Endodermal cell (in vitro differentiated cells): ENCODE results near the gene RBM20. TPM values are rescaled to one million over a fixed set of nuclear protein-coding genes. Genes with fewer than 3 reads are reported as not detected.

Experiments used
- DNase-seq: peaks from one replicate; pipeline ENCODE4 v3.0.0-alpha.2; 2017
- H3K27ac ChIP-seq: 2 replicates; pipeline ENCODE4 v1.5.1; 2013; ENCODE audit warnings: mild to moderate bottlenecking, low read depth, low read length, moderate library complexity
- H3K27me3 ChIP-seq: 2 replicates; pipeline ENCODE4 v1.6.1; 2013; ENCODE audit warnings: mild to moderate bottlenecking, low read length, moderate library complexity; ENCODE audit not compliant: insufficient read depth, control insufficient read depth, poor library complexity, severe bottlenecking
- H3K36me3 ChIP-seq: 2 replicates; pipeline ENCODE4 v1.7.0; 2013; ENCODE audit warnings: mild to moderate bottlenecking, low read length, moderate library complexity; ENCODE audit not compliant: control insufficient read depth, insufficient read depth
- H3K4me1 ChIP-seq: one replicate; pipeline ENCODE4 v1.7.0; 2013; ENCODE audit warnings: low read length; ENCODE audit not compliant: control insufficient read depth, insufficient read depth
- H3K4me3 ChIP-seq: 2 replicates; pipeline ENCODE4 v1.5.1; 2013; ENCODE audit warnings: mild to moderate bottlenecking, low read length, moderate library complexity
- H3K9ac ChIP-seq: 2 replicates; pipeline ENCODE4 v1.6.1; 2013; ENCODE audit warnings: mild to moderate bottlenecking, low read length, moderate library complexity; ENCODE audit not compliant: poor library complexity, severe bottlenecking; ENCODE audit errors: extremely low read depth
- H3K9me3 ChIP-seq: 2 replicates; pipeline ENCODE4 v1.6.1; 2013; ENCODE audit warnings: mild to moderate bottlenecking, low read length, moderate library complexity; ENCODE audit not compliant: control insufficient read depth
- H3K27ac Mint-ChIP-seq: 2 replicates; pipeline ENCODE4 v1.8.0; 2020; ENCODE audit warnings: mixed read lengths
- H3K27me3 Mint-ChIP-seq: 2 replicates; pipeline ENCODE4 v1.8.0; 2021; ENCODE audit warnings: mild to moderate bottlenecking, mixed read lengths; ENCODE audit not compliant: insufficient read depth
- H3K36me3 Mint-ChIP-seq: 2 replicates; pipeline ENCODE4 v1.8.0; 2020; ENCODE audit warnings: low read depth, mixed read lengths
- H3K4me1 Mint-ChIP-seq: 2 replicates; pipeline ENCODE4 v1.8.0; 2020; ENCODE audit warnings: mixed read lengths
- H3K4me3 Mint-ChIP-seq: 2 replicates; pipeline ENCODE4 v1.8.0; 2020; ENCODE audit warnings: mild to moderate bottlenecking, moderate library complexity, mixed read lengths
- H3K9me3 Mint-ChIP-seq: 2 replicates; pipeline ENCODE4 v1.8.0; 2020; ENCODE audit warnings: mild to moderate bottlenecking, mixed read lengths
- CTCF ChIP-seq: fragments of 200-600 bp; sonication (generic); conservative IDR thresholded peaks from 2 replicates; pipeline ENCODE4 v1.5.0; 2021; ENCODE audit warnings: antibody characterized with exemption, mild to moderate bottlenecking
- WGBS, 2 experiments: methylation state at CpG; one replicate each; pipeline versions ENCODE4 v1.1.5 to v1.1.7; 2013; ENCODE audit warnings: missing lambda C conversion rate in 2 of 2, mixed read lengths in 1 of 2; ENCODE audit not compliant: insufficient coverage in 1 of 2, insufficient read length in 1 of 2; 5-methylcytosine and 5-hydroxymethylcytosine counted together
- total RNA-seq, 2 donors: library from RNA; stranded (reverse); fragmentation: NEBNext Ultra II Directional in 1 of 2; extraction: Animal tissue kit (Norgen Biotek cat#: 25700) in 1 of 2; gene quantifications; 2 replicates in 1 of 2; 3 replicates in 1 of 2; pipeline ENCODE4 v1.2.1, GENCODE V29; 2021

RBM20 gene
- total RNA-seq, 2 donors from 2014 or later, result 6.2 to 7.0 TPM

GRCh38 chr10:110887560-110887959 lies 243.4 kb downstream of the RBM20 start:
- no peak for TF ChIP-seq CTCF
- Mint-ChIP-seq H3K4me3 (no peak overlapping the region), H3K4me1 (no peaks in the 10 kb centered on the region), H3K9me3 (no peaks in the 10 kb centered on the region), H3K27me3 (no peaks in the 10 kb centered on the region), H3K27ac (no peak overlapping the region), H3K36me3 (peaks cover 27% of the 10 kb centered on the region)
- Histone ChIP-seq H3K4me1 (no peaks in the 10 kb centered on the region), H3K4me3 (no peak overlapping the region), H3K27ac (no peak overlapping the region), H3K27me3 (no peaks in the 10 kb centered on the region), H3K9ac (no peak overlapping the region), H3K36me3 (peaks cover 58% of the 10 kb centered on the region), H3K9me3 (no peaks in the 10 kb centered on the region)
- no peak for DNase-seq
- WGBS, 2 experiments, result no CpG with 5 or more reads among the region's 1 CpG

Other genes starting within 250 kb of the RBM20 start
- 10 to 100 TPM; 60.0 to 60.3 TPM for gene DUSP5, start 146.4 kb upstream of the RBM20 start, total RNA-seq
- gene SMC3, start 76.6 kb upstream of the RBM20 start, total RNA-seq, result 10 to 100 TPM; 66.0 to 75.9 TPM
- 10 to 100 TPM; 46.5 to 48.5 TPM for gene PDCD4, start 227.6 kb downstream of the RBM20 start, total RNA-seq